ENCODE results near the gene PNPO.

DNA sequence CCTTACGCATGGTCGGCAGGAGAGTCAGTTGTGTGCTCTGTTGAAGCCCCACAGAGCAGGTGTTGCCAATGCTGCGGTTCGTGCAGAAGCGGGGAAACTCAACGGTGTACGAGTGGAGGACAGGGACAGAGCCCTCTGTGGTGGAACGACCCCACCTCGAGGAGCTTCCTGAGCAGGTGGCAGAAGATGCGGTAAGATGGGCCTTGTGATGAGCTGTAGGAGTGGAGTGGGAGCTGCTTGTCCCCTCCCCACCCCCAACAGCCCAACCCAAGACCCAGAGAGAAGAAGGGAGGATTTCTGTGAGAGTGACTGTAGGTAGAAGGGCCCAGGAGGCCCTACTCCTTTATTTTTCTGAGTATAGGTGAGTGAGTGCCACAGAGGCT lies 34.4 kb downstream of the PNPO start:
- TF ChIP-seq POLR2AphosphoS5 (IDR thresholded peaks at IDR 0.05; ENCODE audit: low read depth, low read length), result no peak
- no peak for TF ChIP-seq SIN3A (IDR thresholded peaks at IDR 0.05; ENCODE audit: borderline replicate concordance, insufficient read depth, low read length)
- TF ChIP-seq, protein P1, sequence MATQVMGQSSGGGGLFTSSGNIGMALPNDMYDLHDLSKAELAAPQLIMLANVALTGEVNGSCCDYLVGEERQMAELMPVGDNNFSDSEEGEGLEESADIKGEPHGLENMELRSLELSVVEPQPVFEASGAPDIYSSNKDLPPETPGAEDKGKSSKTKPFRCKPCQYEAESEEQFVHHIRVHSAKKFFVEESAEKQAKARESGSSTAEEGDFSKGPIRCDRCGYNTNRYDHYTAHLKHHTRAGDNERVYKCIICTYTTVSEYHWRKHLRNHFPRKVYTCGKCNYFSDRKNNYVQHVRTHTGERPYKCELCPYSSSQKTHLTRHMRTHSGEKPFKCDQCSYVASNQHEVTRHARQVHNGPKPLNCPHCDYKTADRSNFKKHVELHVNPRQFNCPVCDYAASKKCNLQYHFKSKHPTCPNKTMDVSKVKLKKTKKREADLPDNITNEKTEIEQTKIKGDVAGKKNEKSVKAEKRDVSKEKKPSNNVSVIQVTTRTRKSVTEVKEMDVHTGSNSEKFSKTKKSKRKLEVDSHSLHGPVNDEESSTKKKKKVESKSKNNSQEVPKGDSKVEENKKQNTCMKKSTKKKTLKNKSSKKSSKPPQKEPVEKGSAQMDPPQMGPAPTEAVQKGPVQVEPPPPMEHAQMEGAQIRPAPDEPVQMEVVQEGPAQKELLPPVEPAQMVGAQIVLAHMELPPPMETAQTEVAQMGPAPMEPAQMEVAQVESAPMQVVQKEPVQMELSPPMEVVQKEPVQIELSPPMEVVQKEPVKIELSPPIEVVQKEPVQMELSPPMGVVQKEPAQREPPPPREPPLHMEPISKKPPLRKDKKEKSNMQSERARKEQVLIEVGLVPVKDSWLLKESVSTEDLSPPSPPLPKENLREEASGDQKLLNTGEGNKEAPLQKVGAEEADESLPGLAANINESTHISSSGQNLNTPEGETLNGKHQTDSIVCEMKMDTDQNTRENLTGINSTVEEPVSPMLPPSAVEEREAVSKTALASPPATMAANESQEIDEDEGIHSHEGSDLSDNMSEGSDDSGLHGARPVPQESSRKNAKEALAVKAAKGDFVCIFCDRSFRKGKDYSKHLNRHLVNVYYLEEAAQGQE (IDR thresholded peaks at IDR 0.05; ENCODE audit: insufficient read depth in 1 of 2, low read depth in 2 of 2, low read length in 2 of 2), result no peak
- TF ChIP-seq TAF1 (IDR thresholded peaks at IDR 0.05; ENCODE audit: borderline replicate concordance, insufficient read depth, low read length), result no peak
